Muscle of back (tissue), 11 donors: ENCODE data around the gene CMIP. TPM values are rescaled to one million over a fixed set of nuclear protein-coding genes. Genes with fewer than 3 reads are reported as not detected.

ENCODE experiments used
- DNase-seq, 3 donors: peaks; one replicate each; pipeline versions ENCODE4 v3.0.0 to v3.0.0-alpha.2; 2013
- polyA plus RNA-seq, 10 donors: library from polyadenylated mRNA; unstranded; fragments of 120-200 nt; gene quantifications; one replicate each; pipeline ENCODE4 v1.2.1, GENCODE V29; 2013; ENCODE audit not compliant: insufficient read length in 10 of 10

The CMIP gene
- polyA plus RNA-seq, 10 donors: 12.9 to 24.2 (median 16.3) TPM

DNA sequence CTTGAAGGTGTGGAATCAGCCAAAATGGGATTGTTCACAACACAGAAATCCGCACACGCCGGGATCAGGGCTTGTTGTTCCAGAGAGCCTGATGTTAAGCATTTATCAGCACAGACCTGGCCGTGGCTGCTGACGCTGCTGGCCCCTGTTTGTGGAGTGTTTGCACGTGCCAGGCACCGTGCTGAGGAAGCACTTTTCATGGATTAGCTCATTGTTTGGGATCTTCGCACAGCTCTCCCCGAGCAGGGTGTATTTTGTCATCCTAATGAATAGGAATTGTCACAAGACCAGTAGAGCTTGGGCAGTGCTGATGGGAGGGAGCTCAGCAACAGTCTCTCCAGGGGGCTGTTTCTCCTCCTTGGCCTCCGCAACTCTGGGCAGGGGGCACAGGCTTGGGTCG, 174.1 kb downstream of the CMIP start:
- DNase-seq: no peak

DNA sequence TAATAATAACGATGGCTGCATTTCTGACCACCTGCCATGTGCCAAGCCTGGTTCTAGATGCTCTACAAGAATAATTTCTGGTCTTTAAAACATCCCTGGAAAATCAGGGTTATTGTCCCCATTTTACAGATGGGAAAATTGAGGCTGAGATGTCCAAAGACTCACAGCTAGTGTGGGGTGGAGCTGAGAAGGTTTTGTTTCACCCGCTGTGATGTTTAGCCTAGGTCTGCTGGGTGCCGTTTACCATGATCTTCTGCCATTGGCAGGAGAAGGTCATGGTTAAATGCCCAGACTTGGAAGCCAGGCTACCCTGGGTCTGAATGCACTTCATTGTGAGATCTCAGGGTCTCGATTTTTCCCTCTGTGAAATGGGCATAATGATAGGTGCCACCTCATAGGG, 175.4 kb downstream of the CMIP start:
- DNase-seq: no peak

DNA sequence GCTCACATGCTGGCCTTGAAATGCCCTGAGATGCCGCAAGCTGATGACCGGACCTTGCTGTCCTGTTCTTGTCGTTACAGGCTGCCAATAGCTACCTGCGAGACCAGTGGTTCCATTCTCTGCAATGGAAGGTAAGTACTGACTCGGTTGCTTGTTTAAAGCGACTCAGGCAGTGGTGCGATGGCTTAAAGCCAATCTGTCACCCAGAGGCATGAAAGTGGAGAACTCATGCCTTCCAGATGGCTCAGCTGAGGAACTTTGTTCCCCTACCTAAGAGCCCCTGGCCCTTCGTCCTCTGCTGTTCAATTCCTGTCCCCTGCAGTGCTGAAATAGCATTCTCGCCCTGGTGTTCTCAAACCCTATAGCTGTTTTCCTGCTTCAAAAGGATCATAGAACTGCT, 176.2 kb downstream of the CMIP start:
- DNase-seq: no peak

DNA sequence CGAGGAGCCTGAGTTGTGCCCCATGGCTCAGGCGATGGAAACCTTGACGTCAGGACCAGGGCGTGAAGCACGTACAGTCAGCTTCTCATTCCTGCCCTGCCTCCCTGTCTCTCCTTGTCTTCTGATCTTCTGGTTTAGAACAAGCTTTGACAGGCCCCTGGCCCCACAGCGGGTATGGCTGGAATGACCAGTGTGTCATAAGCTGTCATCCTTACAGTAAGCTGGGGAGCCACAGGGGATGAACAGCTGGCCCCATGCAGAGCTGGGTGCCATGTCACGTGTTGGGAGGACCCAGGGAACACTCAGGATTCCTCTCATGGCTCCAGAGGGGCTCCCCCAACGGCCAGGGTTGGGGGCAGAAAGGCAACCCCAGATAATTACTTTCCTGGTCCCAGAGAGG, 176.9 kb downstream of the CMIP start:
- no peak for DNase-seq

DNA sequence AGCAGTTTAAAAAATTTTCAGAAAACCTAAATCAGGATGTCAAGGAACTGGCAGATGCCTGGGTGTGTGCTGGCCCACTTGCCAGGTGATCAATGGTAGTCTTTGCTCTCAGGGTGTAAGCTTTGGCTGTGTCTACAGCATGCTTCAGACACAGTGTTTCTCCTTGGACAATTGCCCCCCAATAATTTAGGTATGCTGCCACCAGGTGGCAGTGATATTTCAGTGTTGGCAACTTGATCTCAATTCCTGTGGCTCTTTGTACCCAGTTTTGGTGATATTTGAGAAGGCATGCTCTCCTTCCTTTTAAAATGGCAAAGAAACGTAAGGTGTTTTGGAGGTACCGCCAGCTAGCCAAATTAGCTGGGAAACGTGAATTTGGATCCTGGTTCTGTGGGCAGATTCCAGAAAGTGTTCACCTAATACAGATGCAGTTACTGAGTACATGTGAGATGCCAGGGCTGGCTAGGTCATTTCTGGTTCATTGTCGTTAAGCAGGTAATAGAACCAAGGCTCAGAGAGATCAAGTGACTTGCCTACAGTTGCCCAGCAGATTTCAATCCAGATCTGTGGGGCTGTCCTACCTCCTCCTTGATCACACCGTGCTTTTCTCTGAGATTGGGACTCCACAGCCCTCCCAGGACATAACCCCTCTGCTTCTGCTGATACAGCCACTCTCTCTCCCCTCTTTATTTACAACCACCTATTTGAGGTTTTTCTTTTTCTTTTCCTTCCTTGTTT, 178.9 kb downstream of the CMIP start:
- DNase-seq: peak in 1 of 3 donors; percentile 39

DNA sequence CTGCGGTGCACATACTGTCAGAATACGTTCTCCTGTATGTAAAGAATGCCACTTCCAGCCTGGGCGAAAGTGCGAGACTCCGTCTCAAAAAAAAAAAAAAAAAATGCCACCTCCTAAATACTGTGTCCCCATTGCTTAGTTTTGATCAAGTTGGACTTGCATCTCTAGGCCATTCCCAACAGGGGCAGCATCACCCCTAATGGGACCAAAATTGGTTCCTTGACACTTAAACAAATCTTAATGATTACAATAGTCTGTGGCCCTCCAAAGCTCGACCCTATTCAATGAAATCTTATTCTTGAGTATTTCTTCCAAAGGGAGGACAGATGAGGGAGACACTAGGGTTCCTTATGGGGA, 179.8 kb downstream of the CMIP start:
- no peak for DNase-seq

DNA sequence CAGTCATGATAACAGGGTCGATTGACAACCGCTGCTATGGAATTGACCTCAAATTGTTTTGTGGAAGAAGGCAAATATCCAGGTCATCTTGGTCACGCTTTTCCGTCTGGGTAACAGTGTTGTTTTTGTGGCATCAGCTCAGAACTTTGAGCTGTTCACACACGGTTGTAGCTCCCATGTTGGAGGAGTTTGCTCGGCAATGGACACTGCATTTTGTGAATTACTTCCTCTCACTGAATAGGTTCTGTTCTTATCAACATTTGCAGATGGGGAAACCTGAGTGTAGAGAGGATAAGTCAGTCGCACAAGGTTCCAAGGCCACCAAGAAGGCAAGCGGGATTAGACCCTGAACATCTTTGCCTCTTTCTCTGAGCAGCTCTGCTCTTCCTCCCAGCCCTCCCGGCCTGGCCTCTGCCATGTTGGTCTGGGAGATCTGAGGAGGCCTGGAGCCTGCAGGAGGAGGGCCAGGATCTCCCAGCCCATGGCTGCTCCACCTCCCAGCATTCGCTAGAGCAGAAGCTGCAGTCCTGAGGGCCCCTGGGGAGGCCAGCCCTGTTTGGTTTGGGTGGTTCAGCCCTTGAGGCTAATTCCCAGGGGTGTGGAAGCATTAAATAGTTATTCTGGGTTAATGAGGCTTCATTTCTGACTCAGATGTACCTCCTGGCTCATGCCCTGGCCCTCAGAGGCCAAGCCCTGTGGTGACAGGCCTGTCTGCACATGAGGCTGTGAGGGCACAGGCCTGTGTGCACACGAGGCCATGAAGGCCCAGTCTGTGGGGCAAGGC, 180.3 kb downstream of the CMIP start:
- no peak for DNase-seq

DNA sequence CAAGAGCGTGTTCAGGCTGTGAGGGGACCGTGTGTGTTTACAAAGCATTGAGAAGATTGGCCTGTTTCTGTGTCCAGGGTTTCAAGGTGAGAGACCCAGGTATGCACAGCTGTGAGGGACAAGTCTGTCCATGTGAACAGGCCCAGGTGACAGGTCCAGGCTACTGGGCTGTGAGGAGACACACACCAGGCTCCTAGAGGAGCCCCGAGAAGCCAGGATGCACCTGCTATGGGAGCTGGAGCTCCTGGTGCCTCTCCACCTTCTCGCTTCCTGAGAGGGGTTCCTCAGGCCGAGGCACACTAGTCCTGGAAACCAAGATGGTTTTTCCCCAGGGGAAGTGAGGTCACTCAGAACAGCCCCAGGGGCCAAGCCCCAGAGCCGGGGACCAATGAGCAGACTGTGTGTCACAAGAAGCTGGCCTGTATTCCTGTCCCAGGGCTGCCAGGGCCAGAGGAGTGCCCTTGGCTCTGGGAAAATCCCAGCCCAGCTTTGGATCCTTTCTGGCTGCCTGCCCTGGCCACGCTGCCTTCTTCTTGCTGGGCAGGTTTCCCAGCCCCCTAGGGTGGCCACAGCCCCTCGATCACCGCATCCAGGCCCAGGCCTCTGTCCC, 181.0 kb downstream of the CMIP start:
- no peak for DNase-seq

DNA sequence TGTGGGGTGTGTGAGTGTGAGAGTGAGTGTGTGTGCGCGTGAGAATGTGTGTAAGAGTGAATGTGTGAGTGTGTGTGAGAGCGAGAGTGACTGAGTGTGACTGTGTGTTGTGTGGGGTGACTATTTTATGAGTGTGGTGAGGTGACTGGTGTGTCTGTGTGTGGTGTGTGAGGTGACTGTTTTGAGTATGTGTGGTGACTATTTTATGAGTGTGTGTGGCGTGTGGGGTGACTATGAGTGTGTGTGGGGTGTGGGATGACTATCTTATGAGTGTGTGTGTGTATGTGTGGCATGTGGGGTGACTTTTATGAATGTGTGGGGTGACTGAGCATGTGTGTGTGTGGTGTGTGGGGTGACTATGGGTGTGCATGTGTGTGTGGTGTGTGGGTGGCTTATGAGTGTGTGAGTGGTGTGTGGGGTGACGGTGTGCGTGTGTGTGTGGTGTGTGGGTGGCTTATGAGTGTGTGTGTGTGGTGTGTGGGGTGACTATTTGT, 181.6 kb downstream of the CMIP start:
- no peak for DNase-seq

DNA sequence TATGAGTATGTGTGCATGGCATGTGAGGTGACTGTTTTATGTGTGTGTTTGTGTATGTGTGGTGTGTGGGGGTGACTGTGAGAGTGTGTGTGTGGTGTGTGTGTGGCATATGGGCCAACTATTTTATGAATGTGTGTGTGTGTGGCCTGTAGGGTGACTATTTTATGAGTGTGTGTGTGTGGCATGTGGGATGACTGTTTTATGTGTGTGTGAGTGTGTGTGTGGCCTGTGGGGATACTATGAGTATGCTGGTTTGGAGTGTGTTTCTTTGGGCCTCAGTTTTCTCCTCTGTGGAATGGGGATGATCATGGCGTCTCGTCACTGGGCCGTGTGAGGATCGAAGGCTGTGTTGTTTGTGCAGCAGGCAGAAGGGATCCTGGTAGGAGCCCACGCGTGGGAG, 182.4 kb downstream of the CMIP start:
- no peak for DNase-seq

DNA sequence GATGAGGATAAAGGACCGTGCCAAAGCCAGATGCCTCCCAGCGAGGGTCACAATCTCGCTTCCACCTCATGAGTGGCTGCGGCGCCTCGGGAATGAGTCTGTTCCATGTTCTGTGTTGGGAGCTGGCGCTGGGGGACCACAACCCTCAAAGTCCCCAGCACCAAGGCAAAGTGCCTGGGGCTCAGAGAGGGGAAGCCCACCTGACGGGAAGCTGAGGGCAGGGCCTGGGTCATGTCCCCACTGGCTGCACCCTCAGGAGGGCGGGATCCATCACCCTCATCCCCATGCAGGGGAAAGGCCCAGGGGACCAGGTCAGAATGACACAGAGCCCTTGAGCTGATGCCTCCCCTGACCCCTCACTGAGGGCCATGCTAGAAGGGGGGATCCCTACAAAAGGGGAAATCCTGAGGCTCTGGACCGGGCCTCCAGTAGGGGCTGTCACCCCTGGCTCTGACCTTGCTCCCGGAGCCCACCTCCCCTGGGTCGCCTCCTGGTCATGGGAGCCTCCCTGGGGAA, 183.2 kb downstream of the CMIP start:
- DNase-seq: no peak

DNA sequence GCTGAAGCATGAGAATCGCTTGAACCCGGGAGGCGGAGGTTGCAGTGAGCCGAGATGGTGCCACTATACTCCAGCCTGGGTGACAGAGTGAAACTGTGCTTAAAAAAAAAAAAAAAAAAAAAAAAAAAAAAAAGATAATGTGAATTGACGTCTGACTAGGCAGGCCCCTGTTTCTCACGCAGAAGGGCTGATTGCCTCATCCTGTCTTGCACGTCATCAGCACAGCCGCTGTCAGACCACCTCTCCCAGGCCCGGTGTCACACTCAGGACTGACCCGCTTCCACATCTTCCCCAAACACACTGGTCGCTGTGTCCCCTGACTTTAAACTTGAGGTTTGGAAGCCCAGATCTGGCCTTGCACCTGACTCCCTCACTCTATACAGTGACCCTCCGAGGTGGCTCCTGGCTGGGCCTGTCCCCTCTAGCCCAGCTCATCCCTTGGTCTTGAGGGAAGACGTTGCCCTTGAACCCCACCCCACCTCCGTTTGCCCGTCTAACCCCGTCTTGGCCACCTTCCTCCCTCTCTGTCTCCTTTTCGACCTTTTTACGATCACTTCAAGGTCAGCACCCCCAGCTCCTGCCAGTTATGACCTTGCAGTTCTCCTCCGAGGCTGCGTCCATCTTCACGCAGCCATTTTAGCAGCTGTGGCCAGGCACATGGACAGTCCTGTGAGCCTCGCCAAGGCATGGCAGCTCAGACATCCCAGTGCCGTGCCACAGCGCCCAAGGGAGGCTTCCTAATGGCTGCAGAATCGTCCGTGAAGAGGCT, 184.6 kb downstream of the CMIP start:
- no peak for DNase-seq

DNA sequence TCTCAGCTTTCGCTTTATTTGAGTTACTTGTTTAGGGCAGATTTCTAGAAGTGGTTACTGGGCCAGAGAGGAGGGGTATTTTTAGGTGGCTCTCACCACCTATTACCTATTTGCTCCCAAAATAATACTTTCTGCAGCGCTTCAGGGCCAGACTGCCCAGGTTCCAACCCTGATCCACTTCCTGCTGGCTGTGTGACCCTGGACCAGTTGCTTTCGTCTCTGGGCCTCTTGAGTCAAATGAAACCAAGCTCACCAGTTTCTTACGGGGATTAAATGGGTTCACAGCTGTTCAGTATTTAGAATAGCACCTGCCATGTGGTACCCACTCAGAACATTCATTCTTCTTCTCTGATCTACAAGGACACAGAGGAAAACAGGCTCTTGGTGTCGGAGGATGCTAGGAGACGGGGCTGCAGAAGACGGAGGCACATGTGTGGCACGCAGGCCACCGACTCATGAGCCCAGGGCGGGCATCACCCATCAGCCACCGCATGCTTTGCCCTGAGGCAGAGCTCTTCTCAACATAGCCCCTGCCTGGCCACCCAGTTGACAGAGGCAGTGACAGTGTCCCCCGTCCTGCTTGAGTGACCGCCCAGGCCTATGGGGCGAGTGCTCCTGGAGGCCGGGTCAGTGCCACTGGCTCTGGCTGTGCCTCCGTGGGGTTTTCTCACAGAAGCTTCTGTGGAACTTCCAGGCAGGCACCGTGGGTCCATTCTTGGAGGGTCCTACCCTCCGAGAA, 185.5 kb downstream of the CMIP start:
- DNase-seq: no peak

DNA sequence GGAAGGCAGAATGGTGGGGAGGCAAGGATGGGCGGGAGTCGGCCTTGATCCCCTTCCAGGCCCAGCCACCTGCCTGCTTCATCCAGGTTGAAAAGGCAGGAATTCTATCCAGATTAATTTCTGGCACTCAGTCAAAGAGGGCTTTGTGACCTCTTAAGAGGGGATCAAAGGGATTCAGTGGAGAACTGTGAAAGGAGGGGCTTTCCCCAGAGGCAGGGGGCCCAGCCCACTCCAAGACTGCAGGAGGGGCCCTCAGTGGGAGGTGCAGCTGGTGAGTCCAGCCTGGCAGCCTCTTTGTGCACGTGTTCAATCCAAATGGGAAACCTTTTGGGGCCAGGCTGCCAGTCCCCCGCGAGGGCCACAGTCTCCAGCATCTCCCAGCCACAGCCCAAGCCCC, 186.0 kb downstream of the CMIP start:
- DNase-seq: no peak

DNA sequence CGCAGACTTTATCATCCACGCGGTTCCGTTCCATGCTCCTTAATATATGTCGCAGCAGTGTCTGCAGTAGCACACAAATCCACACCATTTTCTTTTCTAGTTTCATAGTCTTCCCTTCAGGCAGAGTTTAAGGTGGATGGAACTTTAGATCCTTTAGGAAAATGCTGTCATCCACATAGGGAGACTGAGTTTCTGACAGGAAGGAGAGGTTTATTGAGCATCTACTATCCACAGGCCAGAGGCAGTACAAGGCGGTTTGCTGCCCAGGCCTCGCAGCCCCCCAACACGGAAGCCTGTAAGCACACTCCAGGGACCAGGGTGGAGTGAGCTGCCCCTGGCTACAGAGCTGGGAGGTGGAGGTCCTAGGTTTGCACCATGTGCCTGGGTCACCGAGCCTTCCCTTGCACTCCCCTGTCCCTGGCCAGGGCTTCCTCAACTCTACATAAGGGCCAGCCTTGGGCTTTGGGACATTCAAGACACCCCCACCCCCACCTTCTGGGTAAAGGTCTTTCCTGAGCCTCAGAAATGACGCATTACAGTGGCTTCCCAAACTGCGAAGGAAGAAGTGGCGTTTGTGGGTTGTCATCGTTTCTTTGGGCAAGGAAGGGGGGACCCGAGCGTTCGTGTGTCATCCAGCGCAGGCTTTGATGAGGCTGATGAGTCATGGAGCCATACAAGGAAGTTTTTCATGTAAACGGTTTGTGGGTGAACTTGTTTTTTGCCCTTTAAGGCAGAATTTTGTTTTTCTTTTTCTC, 188.0 kb downstream of the CMIP start:
- DNase-seq: peak in 1 of 3 donors; percentile 57

DNA sequence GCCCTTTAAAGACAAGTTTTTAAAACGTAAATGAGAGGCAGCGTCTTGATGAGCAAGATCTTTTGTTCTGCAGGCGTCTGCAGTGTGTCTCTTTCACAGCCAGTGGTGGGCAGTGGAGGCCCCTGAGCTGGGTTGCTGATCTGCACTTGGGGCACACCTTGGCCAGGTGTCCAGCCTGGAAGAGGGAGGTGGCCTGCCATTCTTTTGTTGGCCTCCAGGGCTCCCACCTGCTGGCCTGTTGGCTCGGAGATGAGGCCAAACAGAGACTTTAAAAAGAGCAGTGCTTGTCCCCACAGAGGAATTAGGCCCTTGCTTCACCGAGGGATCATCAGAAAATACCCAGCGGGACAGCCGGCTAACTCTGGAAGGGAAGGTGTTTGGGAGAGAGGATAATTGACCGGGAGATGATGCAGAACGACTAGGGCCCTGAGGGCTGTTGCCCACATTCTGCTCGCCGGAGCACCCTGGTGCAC, 188.6 kb downstream of the CMIP start:
- no peak for DNase-seq

DNA sequence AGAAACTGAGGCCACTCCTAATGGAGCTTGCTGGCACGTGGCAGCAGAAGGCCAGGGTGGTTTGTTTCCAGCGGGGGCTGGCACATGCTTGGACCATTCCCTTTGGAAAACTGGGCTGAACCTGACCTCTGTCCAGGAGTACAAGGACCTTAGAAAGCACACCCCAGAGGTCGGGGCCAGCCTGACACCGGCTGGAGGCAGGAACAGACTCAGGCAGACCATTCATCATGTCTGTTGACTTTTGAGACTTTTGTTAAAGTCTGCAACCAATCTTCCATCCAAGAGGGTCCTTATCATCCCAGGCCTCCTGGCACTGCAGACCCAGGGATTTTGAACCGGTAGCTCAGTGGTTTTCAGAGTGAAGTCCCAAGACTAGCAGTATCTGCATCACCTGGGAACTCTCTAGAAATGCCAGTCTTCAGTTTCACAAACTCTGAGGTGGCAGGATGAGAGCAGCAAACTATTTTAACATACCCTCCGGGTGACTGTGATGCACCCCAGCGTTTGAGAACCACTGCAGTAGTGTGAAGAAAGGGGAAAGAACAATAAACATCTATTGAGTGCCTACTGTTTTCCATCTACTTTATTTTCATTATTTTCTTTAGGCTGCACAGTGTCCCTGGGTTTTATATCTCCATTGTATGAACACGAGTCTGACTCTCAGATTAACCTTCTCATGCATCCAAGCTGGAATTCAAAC, 189.2 kb downstream of the CMIP start:
- DNase-seq: no peak

DNA sequence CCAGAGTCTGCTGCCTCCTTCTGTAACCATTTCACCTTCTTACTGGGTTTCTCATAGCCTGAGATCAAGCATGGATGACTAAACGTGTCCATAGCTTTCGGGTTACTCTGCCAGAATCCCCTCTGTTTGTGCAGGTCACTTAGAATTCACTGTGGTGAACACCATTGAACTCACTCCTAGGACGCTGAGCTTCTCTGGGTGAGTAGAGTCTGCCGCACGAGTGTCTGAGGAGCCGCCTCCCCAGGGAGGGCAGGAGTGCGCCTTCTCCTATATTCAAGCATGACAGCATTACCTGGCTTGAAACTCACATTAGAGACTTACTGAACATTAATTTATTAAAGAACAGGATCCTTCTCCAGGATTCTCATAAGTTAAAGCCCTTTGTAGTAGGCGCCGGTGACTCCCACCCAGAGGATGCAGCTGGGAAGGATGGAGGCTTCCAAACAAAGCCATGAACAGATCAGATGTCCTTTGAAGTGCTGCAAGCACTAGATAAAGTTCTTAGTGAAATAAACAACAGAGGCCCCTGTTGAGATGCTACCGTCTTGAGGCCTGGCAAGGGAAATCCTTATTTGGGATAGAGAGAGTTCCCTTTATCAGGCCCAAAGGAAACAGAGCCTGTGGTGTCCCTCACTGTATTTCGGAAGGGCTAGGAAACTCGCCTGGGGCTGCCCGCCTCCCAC, 189.9 kb downstream of the CMIP start:
- DNase-seq: no peak
